ENCODE results near the gene PUS1.

PUS1 gene

DNA sequence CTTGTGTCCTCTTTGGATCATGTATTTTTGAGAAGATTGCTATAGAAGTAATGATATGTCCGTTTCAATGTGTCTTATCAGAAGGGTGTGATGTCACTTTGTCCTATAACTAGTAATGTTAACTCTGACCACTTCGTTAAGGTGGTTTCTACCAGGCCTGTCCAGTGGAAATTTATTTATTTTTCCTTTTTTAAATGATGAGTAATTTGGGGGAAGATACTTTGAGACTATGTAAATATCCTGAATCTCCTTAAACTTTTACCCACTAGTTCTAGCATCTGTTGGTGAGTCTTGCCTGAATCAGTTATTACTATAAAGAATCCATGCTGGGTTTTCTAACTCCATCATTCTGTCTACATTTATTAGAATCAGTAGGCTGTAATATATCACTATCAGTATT, 36.0 kb downstream of the PUS1 start:
- DNase-seq = peak in 2 of 3 donors; percentile 22 to 25

GRCh38 chr12:131971226-131971625, 42.1 kb downstream of the PUS1 start:
- peak in 2 of 3 donors; percentile 29 to 30 for DNase-seq

DNA sequence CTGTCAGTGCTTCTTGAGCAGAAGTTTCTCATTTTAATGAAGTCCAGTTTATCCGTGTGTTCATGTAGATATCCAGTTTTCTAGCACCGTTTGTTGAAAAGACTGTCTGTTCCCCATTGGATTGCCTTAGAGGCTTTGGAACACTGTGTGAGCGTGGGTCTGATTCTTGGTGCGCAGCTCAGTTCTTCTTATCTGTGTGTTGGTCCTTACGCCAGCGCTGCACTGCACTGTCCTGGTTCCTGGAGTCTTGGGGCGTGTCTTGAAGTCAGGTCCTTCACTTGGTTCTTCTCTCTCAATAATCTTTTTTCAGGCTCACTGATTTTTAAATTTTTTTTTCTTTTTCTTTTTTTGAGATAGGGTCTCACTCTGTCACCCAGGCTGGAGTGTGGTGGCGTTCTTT, 46.2 kb downstream of the PUS1 start:
- DNase-seq = no peak

GRCh38 chr12:131979606-131980005, 50.5 kb downstream of the PUS1 start:
- DNase-seq = no peak

DNA sequence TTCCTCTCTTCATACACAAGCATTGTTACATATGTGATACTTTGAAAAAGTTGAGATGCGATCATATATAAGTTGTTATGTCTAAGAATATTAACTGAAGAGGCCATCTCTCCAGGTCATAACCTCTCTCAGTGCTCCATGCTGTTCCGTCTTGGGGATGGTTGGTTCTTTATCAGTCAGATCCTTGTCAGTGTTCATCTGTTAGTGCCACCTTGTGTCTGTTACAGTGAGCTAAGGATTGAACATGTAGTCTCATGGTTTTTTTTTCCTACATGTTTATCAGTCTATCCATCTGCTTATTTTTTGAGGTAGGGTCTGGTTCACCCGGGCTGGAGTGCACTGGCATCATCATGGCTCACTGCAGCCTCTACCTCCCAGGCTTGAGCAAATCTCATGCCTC, 51.2 kb downstream of the PUS1 start:
- no peak for DNase-seq

DNA sequence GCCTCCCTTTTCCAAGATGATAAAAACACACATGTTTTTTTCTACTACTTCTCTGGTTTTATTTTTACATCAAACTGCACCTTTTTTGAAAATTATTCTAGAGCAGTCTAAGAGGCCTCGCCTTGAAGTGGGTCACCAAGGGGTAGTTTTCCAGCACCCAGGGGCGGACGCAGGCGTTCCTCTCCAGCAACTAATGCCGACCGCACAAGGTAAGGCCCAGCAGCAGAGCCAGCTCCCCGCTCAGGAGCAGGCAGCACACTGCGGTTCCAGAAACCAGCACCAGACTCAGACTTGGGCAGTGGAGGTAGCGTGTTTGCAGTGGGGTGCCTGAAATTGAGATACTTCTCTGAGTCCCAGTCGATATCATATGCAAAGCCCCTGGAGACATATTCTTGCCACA, 52.3 kb downstream of the PUS1 start:
- no peak for DNase-seq

DNA sequence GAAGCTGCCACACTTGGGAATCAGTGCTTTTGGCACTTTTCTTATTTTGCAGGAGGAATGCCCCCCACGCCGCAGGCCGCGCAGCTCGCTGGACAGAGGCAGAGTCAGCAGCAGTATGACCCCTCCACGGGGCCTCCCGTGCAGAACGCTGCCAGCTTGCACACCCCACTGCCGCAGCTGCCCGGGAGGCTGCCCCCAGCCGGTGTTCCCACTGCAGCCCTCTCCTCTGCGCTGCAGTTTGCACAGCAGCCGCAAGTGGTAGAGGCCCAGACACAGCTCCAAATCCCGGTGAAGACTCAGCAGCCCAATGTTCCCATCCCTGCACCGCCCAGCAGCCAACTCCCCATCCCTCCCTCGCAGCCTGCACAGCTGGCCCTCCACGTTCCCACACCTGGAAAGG, 53.0 kb downstream of the PUS1 start:
- no peak for DNase-seq

- DNase-seq = no peak
Observed at GRCh38 chr12:131983026-131983425, 54.0 kb downstream of the PUS1 start.

DNA sequence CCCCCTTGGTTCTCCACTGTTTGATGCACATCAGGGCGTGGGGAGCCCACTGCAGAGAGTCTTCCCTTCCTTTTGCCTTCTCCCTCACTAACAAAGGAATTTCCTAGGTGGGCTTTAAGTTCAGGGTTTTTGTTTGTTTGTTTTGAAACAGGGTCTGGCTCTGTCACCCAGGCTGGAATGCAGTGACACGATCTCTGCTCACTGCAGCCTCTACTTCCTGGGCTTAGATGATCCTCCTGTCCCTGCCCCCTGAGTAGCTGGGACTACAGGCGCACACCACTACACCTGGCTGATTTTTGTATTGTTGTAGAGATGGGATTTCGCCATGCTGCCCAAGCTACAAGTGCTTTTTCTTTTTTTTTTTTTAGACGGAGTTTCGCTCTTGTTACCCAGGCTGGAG, 54.5 kb downstream of the PUS1 start:
- DNase-seq = no peak

DNA sequence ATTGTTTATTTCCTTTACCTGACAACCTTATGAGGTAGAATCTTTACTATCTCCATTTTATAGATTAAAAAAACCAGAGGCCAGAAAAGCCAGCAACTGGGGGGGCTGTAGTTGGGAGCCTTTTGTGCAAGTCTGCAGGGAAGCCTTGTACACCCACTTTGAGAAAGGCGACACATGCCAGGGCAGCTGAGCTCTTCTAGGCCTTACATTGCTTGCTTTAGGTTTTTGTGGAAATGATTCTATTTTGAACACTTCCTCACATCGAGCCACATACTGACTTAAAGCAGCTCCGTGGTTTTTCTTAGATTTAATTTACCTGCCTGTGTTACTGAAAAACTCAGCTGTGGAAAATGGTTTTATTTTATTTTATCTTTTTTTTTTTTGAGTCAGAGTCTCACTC, 55.3 kb downstream of the PUS1 start:
- DNase-seq = peak in 1 of 3 donors; percentile 17

DNA sequence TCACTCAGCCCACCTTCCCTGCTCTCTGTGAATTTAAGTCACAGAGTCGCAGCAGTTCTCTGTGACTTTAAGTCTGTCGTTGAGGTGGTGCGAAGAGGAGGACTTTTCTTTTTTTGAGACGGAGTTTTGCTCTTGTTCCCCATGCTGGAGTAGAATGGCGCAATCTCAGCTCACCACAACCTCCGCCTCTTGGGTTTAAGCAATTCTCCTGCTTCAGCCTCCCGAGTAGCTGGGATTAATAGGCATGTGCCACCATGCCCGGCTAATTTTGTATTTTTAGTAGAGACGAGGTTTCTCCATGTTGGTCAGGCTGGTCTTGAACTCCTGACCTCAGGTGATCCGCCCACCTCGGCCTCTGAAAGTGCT, 56.4 kb downstream of the PUS1 start:
- peak; percentile 81 to 85 (median 82) for DNase-seq

DNA sequence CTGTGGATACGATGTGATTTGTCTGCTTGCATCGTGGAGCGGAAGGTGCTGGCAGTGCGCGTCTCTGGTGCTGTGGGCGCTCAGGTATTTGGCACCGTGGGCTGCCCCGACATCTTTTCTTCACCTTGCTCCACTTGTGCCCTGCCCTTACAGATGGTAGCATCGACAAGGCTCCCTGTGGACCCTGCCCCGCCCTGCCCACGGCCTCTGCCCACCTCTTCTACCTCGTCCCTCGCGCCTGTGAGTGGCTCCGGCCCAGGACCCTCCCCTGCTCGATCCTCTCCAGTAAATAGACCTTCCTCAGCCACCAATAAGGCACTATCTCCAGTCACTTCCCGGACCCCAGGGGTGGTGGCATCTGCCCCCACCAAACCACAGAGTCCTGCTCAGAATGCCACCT, 57.3 kb downstream of the PUS1 start:
- DNase-seq = no peak

GRCh38 chr12:131986910-131987309, 57.8 kb downstream of the PUS1 start:
- no peak for DNase-seq

- DNase-seq = no peak
Observed at GRCh38 chr12:131987552-131987951, 58.5 kb downstream of the PUS1 start.

DNA sequence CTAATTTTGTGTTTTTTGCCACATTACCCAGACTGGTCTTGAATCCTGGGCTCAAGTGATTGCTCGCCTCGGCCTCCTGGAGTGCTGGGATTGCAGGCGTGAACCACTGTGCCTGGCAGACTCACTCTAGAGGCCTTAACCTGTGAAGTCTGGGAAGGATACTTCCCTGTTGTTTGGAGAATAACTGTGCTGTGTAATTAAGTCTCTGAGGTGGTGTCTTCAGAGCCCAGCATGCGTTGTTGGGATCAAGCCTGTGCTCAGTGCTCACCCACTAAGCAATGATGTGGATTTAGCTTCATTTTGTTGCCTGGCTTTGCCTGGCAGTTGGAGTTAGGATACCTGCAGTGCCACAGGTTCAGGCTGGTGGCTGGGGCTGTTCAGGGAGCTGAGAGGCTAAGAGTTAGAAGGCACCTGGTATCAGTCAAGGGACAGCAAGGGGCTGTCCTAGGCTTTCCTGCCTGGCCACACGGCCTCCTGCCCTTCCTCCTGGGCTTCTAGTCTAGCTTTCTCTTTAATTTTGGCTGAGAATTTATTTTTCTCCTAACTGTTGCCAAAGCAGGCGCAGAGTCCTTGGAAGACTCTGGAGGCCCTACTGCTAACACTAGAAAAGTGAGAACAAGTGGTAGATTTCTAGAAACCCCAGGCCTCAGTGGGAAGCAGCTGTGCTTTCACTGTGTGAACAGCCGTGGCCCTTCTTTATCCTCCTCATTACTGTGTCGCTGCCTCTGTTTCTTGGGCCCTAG, 59.1 kb downstream of the PUS1 start:
- DNase-seq = no peak

DNA sequence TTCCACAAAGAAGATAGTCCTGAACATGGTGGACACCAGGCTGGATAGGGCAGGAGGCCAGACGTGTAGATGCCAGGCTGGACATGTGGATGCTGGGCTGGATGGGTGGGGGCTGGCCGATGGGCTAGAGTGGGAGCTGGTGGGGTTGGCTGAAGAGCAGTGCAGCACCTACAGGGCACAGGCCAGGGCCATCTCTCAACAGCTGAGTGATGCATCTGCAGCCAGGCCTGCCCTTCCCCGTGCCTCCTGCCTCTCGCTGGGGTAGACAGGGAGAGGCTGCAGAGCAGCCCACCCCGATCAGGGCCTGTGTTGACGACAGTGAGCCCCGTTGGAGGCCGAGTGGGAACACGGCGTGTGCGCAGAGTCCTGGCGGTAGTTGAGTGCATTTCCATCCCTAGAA, 59.9 kb downstream of the PUS1 start:
- no peak for DNase-seq

DNA sequence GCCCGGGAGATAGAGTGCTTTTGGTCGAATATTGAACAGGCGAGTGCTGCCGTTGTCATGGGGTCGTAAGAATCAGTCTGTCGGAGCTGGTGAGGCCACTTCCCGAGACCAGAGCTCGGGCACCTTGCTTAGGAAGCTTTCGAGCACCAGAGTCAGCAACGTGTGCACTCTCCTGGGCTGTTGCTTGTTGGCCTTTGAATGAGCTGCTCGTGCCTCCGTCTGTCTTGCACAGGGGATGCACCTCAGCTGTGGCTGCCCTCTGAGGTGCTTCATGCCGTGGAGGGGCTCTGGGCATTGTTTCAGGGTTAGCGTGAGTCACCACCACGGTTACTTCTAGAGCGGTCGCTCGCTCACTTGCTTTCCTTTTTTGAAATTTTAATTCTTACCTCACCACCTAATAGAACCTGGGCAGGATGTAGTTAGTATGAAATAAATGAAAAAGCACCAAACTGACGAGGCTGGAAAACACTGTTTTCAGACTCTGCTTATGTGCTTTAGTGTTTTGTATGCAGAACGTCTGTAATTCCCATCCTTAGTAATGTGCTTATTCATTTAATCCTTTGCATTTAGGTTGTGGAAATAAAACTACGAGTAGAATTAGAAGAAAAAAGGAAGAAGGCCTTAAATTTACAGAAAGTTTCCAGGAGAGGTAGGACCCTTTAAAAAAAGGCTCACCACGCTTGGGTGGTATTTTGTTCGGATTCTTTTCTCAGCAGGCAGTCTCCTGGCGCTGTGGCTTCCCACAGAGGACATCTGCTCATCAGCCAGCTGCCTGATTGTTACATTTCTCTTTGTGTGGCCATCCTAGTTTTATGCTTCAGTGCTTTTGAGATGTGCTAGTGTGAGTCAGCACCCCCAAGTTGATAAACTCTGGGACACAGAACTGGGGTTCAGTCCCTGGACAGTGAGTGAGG, 61.2 kb downstream of the PUS1 start:
- no peak for DNase-seq

DNA sequence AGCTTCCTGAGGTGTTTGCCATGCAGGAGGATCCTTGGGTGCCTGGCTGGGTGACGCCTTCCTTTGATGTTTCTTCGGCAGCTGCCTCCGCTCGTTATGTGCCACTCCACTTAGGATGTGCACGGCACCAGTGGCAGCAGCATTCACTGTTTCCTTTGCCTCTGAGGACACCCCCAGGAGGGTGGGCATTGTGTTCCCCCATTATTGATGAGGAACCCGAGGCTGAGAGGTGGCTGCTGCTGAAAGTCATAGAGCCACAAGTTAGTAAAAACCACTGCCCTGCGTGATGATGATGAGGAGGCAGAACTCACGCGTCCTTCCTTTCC, 61.9 kb downstream of the PUS1 start:
- no peak for DNase-seq

- DNase-seq = no peak
Observed at GRCh38 chr12:131991816-131992430, 62.8 kb downstream of the PUS1 start.

- DNase-seq = no peak
Observed at GRCh38 chr12:131994589-131994988, 65.5 kb downstream of the PUS1 start.

Measured in suppressor macrophage treated with lipopolysaccharide for 1 hour (primary cell).